Kidney (tissue), 14 donors: ENCODE measurements around the gene CRACDL. TPM values are rescaled to one million over a fixed set of nuclear protein-coding genes. Genes with fewer than 3 reads are reported as not detected.

Source experiments
- DNase-seq, 5 donors: peaks; one replicate each; pipeline ENCODE4 v3.0.0-alpha.2; 2013 to 2020
- FAIRE-seq: peaks from 2 replicates; lab custom pipeline; 2012; peaks lifted over from hg19 to GRCh38; lab: Jason Lieb, UNC
- H3K27ac ChIP-seq, 2 donors: one replicate each; pipeline ENCODE4 v1.7.0; 2013; ENCODE audit warnings: low read depth in 2 of 2, low read length in 2 of 2, inconsistent platforms in 1 of 2
- H3K27me3 ChIP-seq: one replicate; pipeline ENCODE4 v1.7.1; 2013; ENCODE audit warnings: low read length, inconsistent platforms; ENCODE audit not compliant: control insufficient read depth, insufficient read depth
- H3K36me3 ChIP-seq, 3 donors: one replicate each; pipeline versions ENCODE4 v1.7.0 to v1.7.1; 2013; ENCODE audit warnings: low read length in 3 of 3, control low read depth in 1 of 3, inconsistent platforms in 1 of 3; ENCODE audit not compliant: insufficient read depth in 3 of 3, control insufficient read depth in 2 of 3
- H3K4me1 ChIP-seq, 3 donors: one replicate each; pipeline versions ENCODE4 v1.7.0 to v1.7.1; 2013; ENCODE audit warnings: low read length in 3 of 3, inconsistent platforms in 1 of 3, low read depth in 1 of 3; ENCODE audit not compliant: control insufficient read depth in 2 of 3, insufficient read depth in 2 of 3
- H3K4me3 ChIP-seq, 3 donors: one replicate each; pipeline versions ENCODE4 v1.7.0 to v1.8.1; 2013; ENCODE audit warnings: low read length in 3 of 3, control low read depth in 1 of 3, inconsistent platforms in 1 of 3
- H3K9ac ChIP-seq, 3 donors: one replicate each; pipeline versions ENCODE4 v1.7.0 to v1.7.1; 2013; ENCODE audit warnings: low read length in 3 of 3, control low read depth in 1 of 3, inconsistent platforms in 1 of 3
- H3K9me3 ChIP-seq, 3 donors: one replicate each; pipeline versions ENCODE4 v1.7.0 to v1.7.1; 2013; ENCODE audit warnings: low read length in 3 of 3, control low read depth in 1 of 3, inconsistent platforms in 1 of 3; ENCODE audit not compliant: control insufficient read depth in 2 of 3, insufficient read depth in 1 of 3
- intact Hi-C: fragments of 100-400 bp; cut with DNase I; formaldehyde crosslinking; loops from one replicate; pipeline ENCODE4 v1.11.1; 2022
- polyA plus RNA-seq: library from polyadenylated mRNA; stranded (reverse); fragments of 350-450 nt; fragmentation: Illumina TruSeq; extraction: RNeasy Lipid Tissue Mini Kit (QIAGEN cat#74804); gene quantifications from one replicate; pipeline ENCODE4 v1.2.3, GENCODE V29; 2014; ENCODE audit warnings: low read depth, low replicate concordance; ENCODE audit not compliant: insufficient read depth
- total RNA-seq: library from RNA; stranded (reverse); fragmentation: NEBNext Ultra II Directional; extraction: Animal tissue kit (Norgen Biotek cat#: 25700); gene quantifications from one replicate; pipeline ENCODE4 v1.2.1, GENCODE V29; 2021
- TF ChIP-seq, protein P1 (sequence below): IDR thresholded peaks from 3 replicates; pipeline ENCODE4 v1.5.1; 2012; ENCODE audit warnings: mild to moderate bottlenecking, moderate library complexity, borderline replicate concordance; ENCODE audit not compliant: insufficient read depth; ENCODE audit errors: extremely low read depth
- donor health status: control.
- donor health status: control.
- donor health status: control.
- donor health status: control.
- donor health status: control.
- donor health status: DM: yes; HTN: yes; CAD: no.
- donor health status: Normal renal cell carcinoma (clear cell type).

Gene CRACDL
- total and polyA plus RNA-seq, 2 donors from 2014 or later, result 4.3 to 14.8 TPM

DNA sequence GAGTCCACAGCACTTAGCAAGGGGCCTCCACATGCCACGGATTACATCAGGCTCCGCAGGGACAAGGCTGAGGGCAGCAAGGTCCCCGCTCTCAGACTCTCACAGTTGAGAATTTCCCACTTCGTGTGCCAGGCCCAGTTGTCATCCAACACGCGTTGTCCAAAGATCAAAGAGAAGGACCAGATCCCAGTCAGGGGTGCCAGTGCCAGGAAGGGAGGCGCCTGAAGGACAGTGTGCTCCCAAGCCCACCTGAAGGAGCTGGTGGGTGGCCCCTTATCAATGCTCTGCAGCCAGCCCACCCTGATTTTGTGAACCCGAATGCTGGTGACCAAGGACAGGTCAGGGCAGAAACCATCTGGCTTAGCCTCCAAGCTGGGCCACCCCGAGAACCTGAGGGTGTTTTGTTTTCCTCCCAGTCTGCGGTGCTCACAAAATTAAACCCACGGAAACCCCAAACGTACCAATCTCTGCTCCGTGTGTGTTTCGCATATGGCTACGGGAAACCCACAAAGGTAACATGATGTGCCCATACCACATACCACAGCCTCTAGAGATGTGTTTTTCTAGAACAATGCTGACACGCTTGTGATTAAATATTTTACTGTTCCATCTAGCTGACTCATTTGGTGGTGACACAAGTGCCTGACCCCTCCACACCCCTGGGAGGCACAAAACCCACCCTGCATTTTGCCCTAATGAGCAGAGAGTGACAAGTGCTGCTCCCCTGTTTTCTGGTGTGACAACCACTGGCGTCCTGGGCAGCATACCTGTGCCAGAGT lies 24.5 kb downstream of the CRACDL start:
- DNase-seq, result peak in 2 of 5 donors; percentile 30
- no peak overlapping the region for H3K27ac ChIP-seq
- H3K4me1 ChIP-seq, result peaks cover 3 to 10% (median 5%) of the 10 kb centered on the region in 3 donors
- FAIRE-seq, result no peak
- intact Hi-C loops, result no loop called here
- H3K9ac ChIP-seq, result no peak overlapping the region
- no peaks in the 10 kb centered on the region for H3K27me3 ChIP-seq
- H3K4me3 ChIP-seq, result no peak overlapping the region
- H3K9me3 ChIP-seq, result no peaks in the 10 kb centered on the region
- no peaks in the 10 kb centered on the region for H3K36me3 ChIP-seq
- TF ChIP-seq, protein P1, sequence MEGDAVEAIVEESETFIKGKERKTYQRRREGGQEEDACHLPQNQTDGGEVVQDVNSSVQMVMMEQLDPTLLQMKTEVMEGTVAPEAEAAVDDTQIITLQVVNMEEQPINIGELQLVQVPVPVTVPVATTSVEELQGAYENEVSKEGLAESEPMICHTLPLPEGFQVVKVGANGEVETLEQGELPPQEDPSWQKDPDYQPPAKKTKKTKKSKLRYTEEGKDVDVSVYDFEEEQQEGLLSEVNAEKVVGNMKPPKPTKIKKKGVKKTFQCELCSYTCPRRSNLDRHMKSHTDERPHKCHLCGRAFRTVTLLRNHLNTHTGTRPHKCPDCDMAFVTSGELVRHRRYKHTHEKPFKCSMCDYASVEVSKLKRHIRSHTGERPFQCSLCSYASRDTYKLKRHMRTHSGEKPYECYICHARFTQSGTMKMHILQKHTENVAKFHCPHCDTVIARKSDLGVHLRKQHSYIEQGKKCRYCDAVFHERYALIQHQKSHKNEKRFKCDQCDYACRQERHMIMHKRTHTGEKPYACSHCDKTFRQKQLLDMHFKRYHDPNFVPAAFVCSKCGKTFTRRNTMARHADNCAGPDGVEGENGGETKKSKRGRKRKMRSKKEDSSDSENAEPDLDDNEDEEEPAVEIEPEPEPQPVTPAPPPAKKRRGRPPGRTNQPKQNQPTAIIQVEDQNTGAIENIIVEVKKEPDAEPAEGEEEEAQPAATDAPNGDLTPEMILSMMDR, result no peak

DNA sequence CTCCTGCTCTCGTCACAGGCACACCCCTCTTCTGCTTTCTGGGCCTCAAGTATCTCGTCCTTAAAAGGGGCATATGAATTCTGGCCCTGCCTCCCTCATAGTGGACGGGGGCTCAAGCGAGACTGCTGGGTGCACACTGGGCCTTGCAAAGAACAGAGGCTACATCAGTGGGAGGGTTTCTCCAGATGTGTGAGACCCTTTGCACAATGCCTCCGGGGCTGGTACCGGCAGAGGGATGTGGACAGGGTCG lies 25.0 kb downstream of the CRACDL start:
- intact Hi-C loops, result no loop called here
- no peak overlapping the region for H3K27ac ChIP-seq
- peaks cover 3 to 10% (median 5%) of the 10 kb centered on the region in 3 donors for H3K4me1 ChIP-seq
- TF ChIP-seq, protein P1, result no peak
- no peak overlapping the region for H3K4me3 ChIP-seq
- H3K27me3 ChIP-seq, result no peaks in the 10 kb centered on the region
- no peak overlapping the region for H3K9ac ChIP-seq
- no peaks in the 10 kb centered on the region for H3K9me3 ChIP-seq
- no peaks in the 10 kb centered on the region for H3K36me3 ChIP-seq
- DNase-seq (peak in 1 of 5 donors; percentile 64), FAIRE-seq (no peak)

DNA sequence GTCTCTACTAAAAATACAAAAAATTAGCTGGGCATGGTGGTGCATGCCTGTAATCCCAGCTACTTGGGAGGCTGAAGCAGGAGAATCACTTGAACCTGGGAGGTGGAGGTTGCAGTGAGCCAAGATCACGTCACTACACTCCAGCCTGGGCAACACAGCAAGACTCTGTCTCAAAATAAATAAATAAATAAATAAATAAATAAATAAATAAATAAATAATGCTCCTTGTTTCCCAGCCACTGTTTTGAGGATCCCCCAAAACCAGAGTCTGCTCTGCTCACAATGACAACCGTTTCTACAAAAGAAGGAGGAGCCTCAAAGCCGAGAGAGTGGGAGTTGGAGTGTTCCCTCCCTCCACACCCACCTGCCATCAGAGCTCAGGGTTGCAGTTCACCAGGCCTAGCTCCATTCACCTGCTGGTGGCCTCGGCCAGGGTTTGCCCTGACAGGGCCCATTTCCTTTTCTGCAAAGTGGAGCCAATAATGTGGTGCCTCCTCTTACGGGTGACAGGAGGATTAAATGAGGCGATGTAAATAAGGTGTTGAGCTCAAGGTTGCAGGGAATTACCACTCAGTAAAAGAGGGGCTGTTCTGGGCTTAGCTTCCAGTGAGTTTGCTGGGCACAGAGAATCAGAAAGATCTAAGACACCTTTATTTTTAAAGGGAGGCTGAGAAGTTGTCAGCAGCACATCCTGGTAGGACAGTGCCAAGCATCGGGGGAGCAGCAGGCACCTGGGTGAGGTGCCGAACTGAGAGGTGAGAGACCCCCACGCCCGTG lies 25.5 kb downstream of the CRACDL start:
- intact Hi-C loops, result no loop called here
- TF ChIP-seq, protein P1, result no peak
- Histone ChIP-seq H3K27ac (no peak overlapping the region), H3K4me3 (no peak overlapping the region), H3K9me3 (no peaks in the 10 kb centered on the region), H3K9ac (no peak overlapping the region), H3K4me1 (peaks cover 3 to 10% (median 5%) of the 10 kb centered on the region in 3 donors), H3K36me3 (no peaks in the 10 kb centered on the region), H3K27me3 (no peaks in the 10 kb centered on the region)
- no peak for FAIRE-seq
- peak in 1 of 5 donors; percentile 34 for DNase-seq
